DND-41 (cell line): ENCODE data around the gene RNFT2.
"Not testable (repeated sequence)": the region's sequence is repeated elsewhere in the genome, so short reads cannot be mapped to it uniquely, and the experiment has no call there.

Source experiments
- ATAC-seq: fragments of 200-7000 bp; cut with Tn5 transposase; 3 replicates; pipeline ENCODE4 v1.9.1; 2021; ENCODE audit warnings: low read depth; ENCODE audit not compliant: insufficient read depth
- DNase-seq: peaks from one replicate; pipeline ENCODE4 v3.0.0-alpha.2; 2020
- H2AFZ ChIP-seq: 2 replicates; pipeline ENCODE4 v1.6.0; 2012; ENCODE audit warnings: low read depth, low read length
- H3K27ac ChIP-seq: 2 replicates; pipeline ENCODE4 v1.5.1; 2012; ENCODE audit warnings: low read length, inconsistent platforms
- H3K27me3 ChIP-seq: fragments of 200-600 bp; sonication (generic); 2 replicates; pipeline ENCODE4 v1.6.0; 2012; ENCODE audit warnings: low read length, mild to moderate bottlenecking, inconsistent platforms; ENCODE audit not compliant: insufficient read depth, poor library complexity
- H3K36me3 ChIP-seq: 2 replicates; pipeline ENCODE4 v1.5.1; 2012; ENCODE audit warnings: low read length, inconsistent platforms; ENCODE audit not compliant: insufficient read depth
- H3K4me1 ChIP-seq: 2 replicates; pipeline ENCODE4 v1.5.1; 2012; ENCODE audit warnings: mild to moderate bottlenecking, low read length; ENCODE audit not compliant: insufficient read depth
- H3K4me2 ChIP-seq: 2 replicates; pipeline ENCODE4 v1.6.0; 2012; ENCODE audit warnings: mild to moderate bottlenecking, moderate library complexity, low read length, inconsistent platforms; ENCODE audit not compliant: insufficient read depth
- H3K4me3 ChIP-seq, 2 experiments: fragments of 200-600 bp in 1 of 2; shearing (Covaris generic) in 1 of 2; 2 replicates each; pipeline ENCODE4 v1.5.1; 2012 to 2016; ENCODE audit warnings: inconsistent platforms in 2 of 2, low read length in 2 of 2, mild to moderate bottlenecking in 2 of 2, low read depth in 1 of 2, moderate library complexity in 1 of 2
- H3K79me2 ChIP-seq: 2 replicates; pipeline ENCODE4 v1.6.0; 2012; ENCODE audit warnings: low read length, inconsistent platforms; ENCODE audit not compliant: insufficient read depth
- H3K9ac ChIP-seq: 2 replicates; pipeline ENCODE4 v1.6.0; 2012; ENCODE audit warnings: low read depth, mild to moderate bottlenecking, inconsistent platforms, low read length, moderate library complexity
- H3K9me3 ChIP-seq: 2 replicates; pipeline ENCODE4 v1.5.1; 2012; ENCODE audit warnings: low read length, moderate library complexity, mild to moderate bottlenecking, inconsistent platforms; ENCODE audit not compliant: insufficient read depth, severe bottlenecking
- H4K20me1 ChIP-seq: 2 replicates; pipeline ENCODE4 v1.6.0; 2012; ENCODE audit warnings: low read length; ENCODE audit not compliant: insufficient read depth
- EZH2 ChIP-seq: IDR thresholded peaks from 3 replicates; pipeline ENCODE4 v1.6.1; 2012; ENCODE audit warnings: borderline replicate concordance, low read depth, mild to moderate bottlenecking, moderate library complexity, low read length, inconsistent platforms; ENCODE audit not compliant: severe bottlenecking
- TF ChIP-seq, protein P1 (sequence below): IDR thresholded peaks from 2 replicates; pipeline ENCODE4 v1.5.1; 2012; ENCODE audit warnings: borderline replicate concordance, low read length, moderate library complexity, mild to moderate bottlenecking; ENCODE audit not compliant: poor library complexity, severe bottlenecking; ENCODE audit errors: extremely low read depth

RNFT2 gene

DNA sequence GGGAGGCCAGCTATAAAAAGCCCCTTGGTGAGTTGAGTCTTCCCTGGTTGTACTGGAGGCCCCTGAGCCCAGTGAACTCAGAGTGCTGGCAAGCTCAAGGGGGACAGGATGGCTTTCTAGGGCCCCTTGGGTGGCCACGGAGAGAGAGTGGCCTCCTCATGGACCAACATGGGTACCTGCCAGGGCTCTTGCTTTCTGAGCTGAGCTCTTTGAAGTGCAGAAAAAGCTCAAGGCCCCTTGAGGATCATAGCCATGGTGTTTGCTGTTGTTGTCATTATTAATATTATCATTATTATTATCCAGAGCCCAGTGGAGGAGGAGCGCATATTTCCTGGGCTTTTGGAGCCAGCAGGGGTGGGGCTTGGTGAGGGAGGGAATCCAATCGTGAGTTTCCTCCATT, 6.7 kb downstream of the RNFT2 start:
- Histone ChIP-seq H3K4me1 (no peaks in the 10 kb centered on the region), H4K20me1 (no peaks in the 10 kb centered on the region), H3K36me3 (peaks cover 16% of the 10 kb centered on the region; the same call in 1 of the 2 replicates), H3K4me2 (no peak overlapping the region), H3K9me3 (no peaks in the 10 kb centered on the region), H3K27ac (no peak overlapping the region), H3K9ac (no peak overlapping the region), H3K79me2 (no peaks in the 10 kb centered on the region), H3K27me3 (no peaks in the 10 kb centered on the region), H3K4me3 (no peak overlapping the region), H2AFZ (no peak overlapping the region)
- ATAC-seq: no peak
- no peak for DNase-seq
- TF ChIP-seq, protein P1, sequence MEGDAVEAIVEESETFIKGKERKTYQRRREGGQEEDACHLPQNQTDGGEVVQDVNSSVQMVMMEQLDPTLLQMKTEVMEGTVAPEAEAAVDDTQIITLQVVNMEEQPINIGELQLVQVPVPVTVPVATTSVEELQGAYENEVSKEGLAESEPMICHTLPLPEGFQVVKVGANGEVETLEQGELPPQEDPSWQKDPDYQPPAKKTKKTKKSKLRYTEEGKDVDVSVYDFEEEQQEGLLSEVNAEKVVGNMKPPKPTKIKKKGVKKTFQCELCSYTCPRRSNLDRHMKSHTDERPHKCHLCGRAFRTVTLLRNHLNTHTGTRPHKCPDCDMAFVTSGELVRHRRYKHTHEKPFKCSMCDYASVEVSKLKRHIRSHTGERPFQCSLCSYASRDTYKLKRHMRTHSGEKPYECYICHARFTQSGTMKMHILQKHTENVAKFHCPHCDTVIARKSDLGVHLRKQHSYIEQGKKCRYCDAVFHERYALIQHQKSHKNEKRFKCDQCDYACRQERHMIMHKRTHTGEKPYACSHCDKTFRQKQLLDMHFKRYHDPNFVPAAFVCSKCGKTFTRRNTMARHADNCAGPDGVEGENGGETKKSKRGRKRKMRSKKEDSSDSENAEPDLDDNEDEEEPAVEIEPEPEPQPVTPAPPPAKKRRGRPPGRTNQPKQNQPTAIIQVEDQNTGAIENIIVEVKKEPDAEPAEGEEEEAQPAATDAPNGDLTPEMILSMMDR: no peak
- no peak for TF ChIP-seq EZH2

DNA sequence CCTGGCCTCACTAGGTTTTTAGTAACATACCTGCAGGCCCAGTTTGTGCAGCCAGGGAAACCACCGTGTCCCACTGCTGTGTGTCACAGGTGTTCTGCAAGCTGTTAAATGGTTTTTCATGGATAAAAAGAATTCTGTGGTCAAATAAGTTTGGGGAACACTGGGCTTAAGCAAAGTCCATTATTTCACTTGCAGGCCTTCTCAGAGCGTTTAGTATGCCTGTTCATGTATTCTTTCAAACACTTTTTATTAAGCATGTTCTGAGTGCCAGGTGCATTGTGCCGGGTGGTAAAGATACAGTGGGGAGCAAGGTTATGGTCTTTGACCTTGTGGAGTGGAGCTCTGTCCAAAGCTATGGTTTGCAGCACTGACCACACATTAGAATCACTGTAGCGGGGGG, 7.4 kb downstream of the RNFT2 start:
- Histone ChIP-seq H3K9ac (no peak overlapping the region), H3K4me2 (no peak overlapping the region), H4K20me1 (no peaks in the 10 kb centered on the region), H3K27me3 (no peaks in the 10 kb centered on the region), H3K4me3 (no peak overlapping the region), H2AFZ (no peak overlapping the region), H3K27ac (no peak overlapping the region), H3K9me3 (no peaks in the 10 kb centered on the region), H3K79me2 (no peaks in the 10 kb centered on the region), H3K36me3 (peaks cover 15% of the 10 kb centered on the region; the same call in 1 of the 2 replicates), H3K4me1 (no peaks in the 10 kb centered on the region)
- DNase-seq (no peak), ATAC-seq (no peak)
- TF ChIP-seq, protein P1: no peak
- no peak for TF ChIP-seq EZH2

DNA sequence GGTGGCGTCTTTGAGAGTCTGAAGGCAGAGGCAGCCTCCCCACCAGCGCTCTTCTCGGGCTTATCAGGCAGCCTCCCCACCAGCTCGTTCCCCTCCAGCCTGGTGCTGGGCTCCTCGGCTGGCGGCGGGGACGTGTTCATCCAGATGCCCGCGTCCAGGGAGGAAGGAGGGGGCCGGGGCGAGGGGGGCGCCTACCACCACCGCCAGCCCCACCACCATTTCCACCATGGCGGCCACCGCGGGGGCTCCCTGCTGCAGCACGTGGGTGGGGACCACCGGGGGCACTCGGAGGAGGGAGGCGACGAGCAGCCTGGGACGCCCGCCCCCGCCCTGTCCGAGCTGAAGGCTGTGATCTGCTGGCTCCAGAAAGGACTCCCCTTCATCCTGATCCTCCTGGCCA, 11.8 kb downstream of the RNFT2 start:
- H3K9ac ChIP-seq: no peak overlapping the region
- H3K79me2 ChIP-seq: no peaks in the 10 kb centered on the region
- H3K4me1 ChIP-seq: no peaks in the 10 kb centered on the region
- ATAC-seq (no peak), DNase-seq (no peak)
- H3K27ac ChIP-seq: no peak overlapping the region
- no peak overlapping the region for H3K4me3 ChIP-seq
- TF ChIP-seq, protein P1: no peak
- TF ChIP-seq EZH2: no peak
- no peak overlapping the region for H2AFZ ChIP-seq
- H3K9me3 ChIP-seq: no peaks in the 10 kb centered on the region
- no peaks in the 10 kb centered on the region for H4K20me1 ChIP-seq
- H3K27me3 ChIP-seq: no peaks in the 10 kb centered on the region
- peaks cover 10% of the 10 kb centered on the region; the same call in 1 of the 2 replicates for H3K36me3 ChIP-seq
- no peak overlapping the region for H3K4me2 ChIP-seq

DNA sequence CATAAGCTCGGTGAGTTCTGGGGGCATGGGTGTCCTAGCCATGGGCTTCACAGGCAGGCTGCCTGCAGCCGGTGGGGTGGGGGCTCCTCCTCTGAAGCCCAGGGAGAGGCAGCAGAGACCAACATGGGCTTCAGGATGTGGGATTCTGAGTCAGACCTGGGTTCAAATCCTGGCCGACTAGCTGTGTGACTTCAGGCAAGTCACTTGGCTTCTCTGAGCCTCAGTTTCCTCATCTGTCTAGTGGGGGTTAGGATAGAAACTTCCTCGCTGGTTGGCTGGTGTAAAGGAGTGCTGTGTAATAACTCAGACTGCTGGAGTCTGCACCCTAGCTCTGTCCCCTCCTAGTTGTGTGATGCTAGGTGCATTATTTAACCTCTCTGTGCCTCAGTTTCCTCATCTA, 12.2 kb downstream of the RNFT2 start:
- Histone ChIP-seq H3K9ac (no peak overlapping the region), H3K27ac (no peak overlapping the region), H3K79me2 (no peaks in the 10 kb centered on the region), H3K4me1 (no peaks in the 10 kb centered on the region), H3K36me3 (peaks cover 10% of the 10 kb centered on the region; the same call in 1 of the 2 replicates), H3K9me3 (no peaks in the 10 kb centered on the region), H3K4me2 (no peak overlapping the region), H4K20me1 (no peaks in the 10 kb centered on the region), H2AFZ (no peak overlapping the region), H3K4me3 (no peak overlapping the region), H3K27me3 (no peaks in the 10 kb centered on the region)
- TF ChIP-seq, protein P1: no peak
- no peak for TF ChIP-seq EZH2
- DNase-seq: no peak
- ATAC-seq: no peak

DNA sequence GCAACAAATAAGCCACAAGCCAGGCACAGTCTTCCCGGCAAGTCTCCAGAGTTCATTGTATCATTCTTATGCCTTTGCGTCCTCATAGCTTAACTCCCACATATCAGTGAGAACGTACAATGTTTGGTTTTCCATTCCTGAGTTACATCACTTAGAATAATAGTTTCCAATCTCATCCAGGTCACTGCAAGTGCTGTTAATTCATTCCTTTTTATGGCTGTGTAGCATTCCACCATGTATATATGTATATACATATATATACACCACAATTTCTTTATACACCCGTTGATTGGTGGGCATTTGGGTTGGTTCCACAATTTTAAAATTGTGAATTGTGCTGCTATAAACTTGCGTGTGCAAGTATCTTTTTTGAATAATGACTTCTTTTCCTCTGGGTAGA, 16.0 kb downstream of the RNFT2 start:
- not testable (repeated sequence) for H3K4me1 ChIP-seq, H4K20me1 ChIP-seq, ATAC-seq, H3K4me3 ChIP-seq, DNase-seq, H3K9me3 ChIP-seq, H3K27me3 ChIP-seq, H3K4me2 ChIP-seq, H3K9ac ChIP-seq, H3K79me2 ChIP-seq, H2AFZ ChIP-seq, H3K27ac ChIP-seq
- peaks cover 10% of the 10 kb centered on the region; the same call in 1 of the 2 replicates for H3K36me3 ChIP-seq

DNA sequence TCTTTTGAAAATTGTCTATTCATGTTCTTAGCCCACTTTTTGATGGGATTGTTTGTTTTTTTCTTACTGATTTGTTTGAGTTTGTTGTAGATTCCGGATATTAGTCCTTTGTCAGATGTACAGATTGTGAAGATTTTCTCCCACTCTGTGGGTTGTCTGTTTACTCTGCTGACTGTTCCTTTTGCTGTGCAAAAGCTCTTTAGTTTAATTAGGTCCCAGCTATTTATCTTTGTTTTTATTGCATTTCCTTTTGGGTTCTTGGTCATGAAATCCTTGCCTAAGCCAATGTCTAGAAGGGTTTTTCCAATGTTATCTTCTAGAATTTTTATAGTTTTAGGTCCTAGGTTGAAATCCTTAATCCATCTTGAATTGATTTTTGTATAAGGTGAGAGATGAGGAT, 16.7 kb downstream of the RNFT2 start:
- H3K9me3 ChIP-seq, H3K4me1 ChIP-seq, H2AFZ ChIP-seq, H3K4me2 ChIP-seq, ATAC-seq, H4K20me1 ChIP-seq, H3K79me2 ChIP-seq, DNase-seq, H3K9ac ChIP-seq, H3K27ac ChIP-seq, H3K27me3 ChIP-seq, H3K4me3 ChIP-seq: not testable (repeated sequence)
- peaks cover 12% of the 10 kb centered on the region; the same call in 1 of the 2 replicates for H3K36me3 ChIP-seq
